ENCODE data around the gene SERPINB5. TPM values are rescaled to one million over a fixed set of nuclear protein-coding genes. Genes with fewer than 3 reads are reported as not detected.

Gene SERPINB5
- total and polyA plus RNA-seq, 9 donors: 0.02 to 0.31 (median 0.23) TPM; not detected in 6

DNA sequence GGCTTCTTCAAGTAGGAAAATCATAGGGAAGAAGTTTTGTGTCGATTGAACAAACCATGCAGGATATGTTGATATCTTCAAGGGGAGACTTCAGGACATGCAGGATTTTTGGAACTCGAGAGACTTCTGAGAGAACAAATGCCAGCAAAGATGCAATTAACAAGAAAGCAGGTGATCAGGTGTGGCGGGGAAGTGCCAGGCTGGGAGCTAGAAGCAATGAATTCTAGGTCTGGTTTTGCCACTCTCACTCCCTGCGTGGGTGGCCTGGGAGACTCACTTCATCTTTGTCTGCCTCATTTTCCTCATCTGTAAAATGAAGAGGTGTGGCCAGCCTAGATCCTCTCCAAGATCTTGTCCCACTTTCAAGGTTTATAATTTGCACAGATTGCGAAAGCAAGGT is 3.1 kb downstream of the SERPINB5 start:
- intact Hi-C loops (cut with DNase I): no loop called here

DNA sequence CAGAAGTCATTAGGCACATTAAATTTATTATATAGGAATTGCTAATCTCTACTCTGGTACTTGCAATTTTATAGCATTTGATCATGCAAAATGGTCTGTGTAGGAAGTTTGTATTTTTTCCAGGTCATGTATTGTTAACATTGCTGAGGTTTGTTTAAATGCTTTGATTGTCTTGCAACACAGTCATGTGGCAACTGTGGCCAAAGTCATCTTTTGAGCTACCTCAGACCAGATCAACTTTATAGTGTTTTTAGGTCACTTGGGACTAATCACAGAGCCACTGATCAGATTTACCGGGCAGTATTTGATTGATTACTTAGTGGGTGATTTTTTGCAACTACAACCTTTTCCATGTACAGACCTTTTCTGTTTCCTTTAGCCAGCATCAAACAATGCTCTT is 3.7 kb downstream of the SERPINB5 start:
- 81 to 92% (median 89%) methylated on average over 1 of the region's 1 CpG for WGBS, 3 donors
- no peaks in the 10 kb centered on the region for H3K4me1 ChIP-seq (ENCODE audit: insufficient read depth)
- intact Hi-C loops (cut with DNase I): no loop called here

More for the DNA sequence above, 3.1 kb downstream of the SERPINB5 start:
- H3K27me3 ChIP-seq: no peaks in the 10 kb centered on the region
- H3K27ac ChIP-seq: no peak overlapping the region
- no peaks in the 10 kb centered on the region for H3K4me1 ChIP-seq (ENCODE audit: insufficient read depth)
- WGBS, 3 donors: 77 to 94% (median 84%) methylated on average over 5 of the region's 5 CpGs
- no peak for TF ChIP-seq POLR2A (IDR thresholded peaks at IDR 0.05)
- TF ChIP-seq EP300 (IDR thresholded peaks at IDR 0.05): no peak
- no peak for TF ChIP-seq CTCF (IDR thresholded peaks at IDR 0.05)
- no peak for DNase-seq
- H3K36me3 ChIP-seq: no peaks in the 10 kb centered on the region
- no peak overlapping the region for H3K4me3 ChIP-seq
- no peaks in the 10 kb centered on the region for H3K9me3 ChIP-seq

DNA sequence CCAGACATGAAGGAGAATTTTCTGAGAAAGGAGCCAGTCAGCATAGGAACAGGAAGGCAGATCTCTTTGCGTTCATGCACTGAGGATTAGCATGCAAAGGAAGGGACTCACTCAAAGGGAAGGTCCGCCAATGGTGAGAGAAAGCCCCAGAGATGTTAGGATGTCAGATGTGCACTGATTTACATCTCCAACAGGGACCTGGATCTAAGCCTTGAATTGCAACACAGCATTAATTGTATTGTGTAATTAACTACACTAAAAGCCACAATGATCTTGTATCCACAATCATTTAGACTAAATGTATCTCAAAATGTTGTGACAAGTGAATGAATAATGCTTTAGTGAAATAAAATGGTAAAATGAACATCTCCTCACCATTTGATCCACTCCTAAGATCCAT is 4.2 kb downstream of the SERPINB5 start:
- H3K4me3 ChIP-seq: no peak overlapping the region
- WGBS, 3 donors: 75 to 85% (median 78%) methylated on average over 2 of the region's 2 CpGs

More for the DNA sequence above, 3.7 kb downstream of the SERPINB5 start:
- Histone ChIP-seq H3K27me3 (no peaks in the 10 kb centered on the region), H3K27ac (no peak overlapping the region), H3K36me3 (no peaks in the 10 kb centered on the region), H3K4me3 (no peak overlapping the region), H3K9me3 (no peaks in the 10 kb centered on the region)
- no peak for TF ChIP-seq EP300 (IDR thresholded peaks at IDR 0.05)
- TF ChIP-seq POLR2A (IDR thresholded peaks at IDR 0.05): no peak
- DNase-seq: no peak

DNA sequence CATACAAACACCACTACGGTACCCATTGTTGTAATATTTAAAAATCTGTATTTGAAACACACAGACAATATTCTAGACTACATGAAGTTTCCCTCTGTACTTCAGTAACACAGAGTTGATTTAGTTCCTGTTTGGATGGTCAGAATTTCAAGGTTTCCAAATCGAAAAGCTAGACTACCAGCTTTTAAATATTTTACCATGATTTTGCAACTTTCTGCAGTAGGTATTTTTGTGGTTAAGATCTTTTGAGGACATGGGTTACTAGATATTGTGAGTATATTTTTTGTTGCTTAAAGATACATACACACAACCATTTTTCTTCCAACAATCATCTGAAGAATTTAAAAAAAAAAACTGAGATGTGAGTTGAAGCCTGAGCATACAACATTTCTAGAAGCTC is 10.9 kb downstream of the SERPINB5 start:
- Histone ChIP-seq H3K27ac (no peak overlapping the region), H3K4me1 (ENCODE audit: insufficient read depth) (peaks cover 2% of the 10 kb centered on the region), H3K9me3 (no peaks in the 10 kb centered on the region), H3K27me3 (no peaks in the 10 kb centered on the region), H3K4me3 (no peak overlapping the region), H3K36me3 (no peaks in the 10 kb centered on the region)
- 19 to 50% (median 24%) methylated on average over 2 of the region's 2 CpGs for WGBS, 3 donors
- TF ChIP-seq CTCF (IDR thresholded peaks at IDR 0.05) (no peak), POLR2A (IDR thresholded peaks at IDR 0.05) (no peak), EP300 (IDR thresholded peaks at IDR 0.05) (no peak)
- DNase-seq: no peak
- intact Hi-C loops (cut with DNase I): no loop called here

More for the DNA sequence above, 4.2 kb downstream of the SERPINB5 start:
- H3K9me3 ChIP-seq: no peaks in the 10 kb centered on the region
- TF ChIP-seq EP300 (IDR thresholded peaks at IDR 0.05) (no peak), CTCF (IDR thresholded peaks at IDR 0.05) (no peak), POLR2A (IDR thresholded peaks at IDR 0.05) (no peak)
- intact Hi-C loops (cut with DNase I): no loop called here
- no peaks in the 10 kb centered on the region for H3K27me3 ChIP-seq
- H3K27ac ChIP-seq: no peak overlapping the region
- no peak for DNase-seq
- no peaks in the 10 kb centered on the region for H3K36me3 ChIP-seq
- H3K4me1 ChIP-seq (ENCODE audit: insufficient read depth): no peaks in the 10 kb centered on the region

DNA sequence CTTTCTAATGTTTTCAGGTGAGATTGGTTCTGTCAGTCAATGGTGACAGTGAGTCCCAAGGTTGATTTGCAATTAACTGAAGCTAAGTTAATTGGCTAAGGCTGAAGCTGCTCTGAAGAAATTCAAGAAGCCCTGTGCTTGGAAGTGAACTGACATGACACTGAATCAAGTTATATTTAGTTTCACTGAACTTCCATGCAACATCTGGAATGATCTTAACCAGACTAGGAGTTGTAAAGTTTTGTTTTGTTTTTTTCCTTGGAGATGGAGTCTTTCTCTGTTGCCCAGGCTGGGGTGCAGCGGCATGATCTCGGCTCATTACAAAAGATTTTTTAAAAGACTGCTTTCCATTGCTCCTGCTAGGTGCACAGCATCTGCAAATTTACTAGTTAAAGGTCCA is 11.4 kb downstream of the SERPINB5 start:
- Histone ChIP-seq H3K36me3 (no peaks in the 10 kb centered on the region), H3K27ac (no peak overlapping the region), H3K4me1 (ENCODE audit: insufficient read depth) (peaks cover 2% of the 10 kb centered on the region), H3K27me3 (no peaks in the 10 kb centered on the region), H3K9me3 (no peaks in the 10 kb centered on the region), H3K4me3 (no peak overlapping the region)
- 12 to 42% (median 36%) methylated on average over 2 of the region's 2 CpGs for WGBS, 3 donors
- no peak for DNase-seq
- TF ChIP-seq CTCF (IDR thresholded peaks at IDR 0.05) (no peak), POLR2A (IDR thresholded peaks at IDR 0.05) (no peak), EP300 (IDR thresholded peaks at IDR 0.05) (no peak)
- intact Hi-C loops (cut with DNase I): no loop called here

Data from ovary (tissue), 9 donors.